GM08714 (cell line): ENCODE results near the gene MFSD1.

ENCODE experiments used
- H3K4me3 ChIP-seq: fragments of 200-500 bp; sonication (Bioruptor generic); 2 replicates; pipeline ENCODE4 v1.5.1; 2014; ENCODE audit warnings: mild to moderate bottlenecking, low read length, inconsistent platforms
- ZNF274 ChIP-seq: IDR thresholded peaks from 2 replicates; pipeline ENCODE4 v1.6.1; 2012; ENCODE audit warnings: mild to moderate bottlenecking, low read depth, low read length

Gene MFSD1

GRCh38 chr3:158801696-158802408 is at the start of gene MFSD1:
MFSD1 (plus strand) TSS chr3:158802054; CDS start chr3:158802153, 99 bp downstream.
- TF ChIP-seq ZNF274 = no peak
- peak within 1 kb of the TSS; percentile 69 for H3K4me3 ChIP-seq

GRCh38 chr3:158753854-158754253 is 48.0 kb upstream of the MFSD1 start:
- no peak for TF ChIP-seq ZNF274
- no peak overlapping the region for H3K4me3 ChIP-seq

GRCh38 chr3:158755421-158755820 is 46.4 kb upstream of the MFSD1 start:
- TF ChIP-seq ZNF274 = no peak
- no peak overlapping the region for H3K4me3 ChIP-seq

GRCh38 chr3:158761350-158761749 is 40.5 kb upstream of the MFSD1 start:
- H3K4me3 ChIP-seq = no peak overlapping the region
- TF ChIP-seq ZNF274 = no peak

- no peak for TF ChIP-seq ZNF274
- no peak overlapping the region for H3K4me3 ChIP-seq
Measured at GRCh38 chr3:158762701-158763100, 39.2 kb upstream of the MFSD1 start.

- no peak for TF ChIP-seq ZNF274
- H3K4me3 ChIP-seq = no peak overlapping the region
Measured at GRCh38 chr3:158763421-158763820, 38.4 kb upstream of the MFSD1 start.

- H3K4me3 ChIP-seq = no peak overlapping the region
- TF ChIP-seq ZNF274 = no peak
Measured at GRCh38 chr3:158765518-158766205, 36.2 kb upstream of the MFSD1 start.

- TF ChIP-seq ZNF274 = no peak
- no peak overlapping the region for H3K4me3 ChIP-seq
Measured at GRCh38 chr3:158766364-158766763, 35.5 kb upstream of the MFSD1 start.

- no peak for TF ChIP-seq ZNF274
- H3K4me3 ChIP-seq = no peak overlapping the region
Measured at GRCh38 chr3:158768361-158768787, 33.5 kb upstream of the MFSD1 start.

- TF ChIP-seq ZNF274 = no peak
- no peak overlapping the region for H3K4me3 ChIP-seq
Measured at GRCh38 chr3:158768881-158769543, 32.8 kb upstream of the MFSD1 start.

- no peak for TF ChIP-seq ZNF274
- no peak overlapping the region for H3K4me3 ChIP-seq
Measured at GRCh38 chr3:158769549-158769948, 32.3 kb upstream of the MFSD1 start.

GRCh38 chr3:158769952-158770740 is 31.7 kb upstream of the MFSD1 start:
- no peak for TF ChIP-seq ZNF274
- H3K4me3 ChIP-seq = no peak overlapping the region

GRCh38 chr3:158770741-158771350 is 31.0 kb upstream of the MFSD1 start:
- H3K4me3 ChIP-seq = no peak overlapping the region
- TF ChIP-seq ZNF274 = no peak

- no peak overlapping the region for H3K4me3 ChIP-seq
- TF ChIP-seq ZNF274 = no peak
Measured at GRCh38 chr3:158771577-158771976, 30.3 kb upstream of the MFSD1 start.
